HG02973 (cell line): ENCODE measurements around the gene COL23A1.
"Not testable (repeated sequence)": the region's sequence is repeated elsewhere in the genome, so short reads cannot be mapped to it uniquely, and the experiment has no call there.

Experiments
- ATAC-seq: cut with Tn5 transposase; IDR thresholded peaks from one replicate; pipeline ENCODE4 v1.9.1; 2021; ENCODE audit warnings: moderate library complexity; ENCODE audit not compliant: unreplicated experiment

COL23A1 gene

GRCh38 chr5:178511172-178511571, 79.0 kb downstream of the COL23A1 start:
- ATAC-seq = no peak

GRCh38 chr5:178509491-178510057, 80.6 kb downstream of the COL23A1 start:
- ATAC-seq = no peak

GRCh38 chr5:178507151-178507932, 82.9 kb downstream of the COL23A1 start:
- ATAC-seq = no peak

- no peak for ATAC-seq
These were observed 84.4 kb downstream of the COL23A1 start for GRCh38 chr5:178505639-178506407.

GRCh38 chr5:178504340-178504960, 85.7 kb downstream of the COL23A1 start:
- ATAC-seq = no peak

- no peak for ATAC-seq
These were observed 87.6 kb downstream of the COL23A1 start for GRCh38 chr5:178502401-178503100.

GRCh38 chr5:178499352-178499751, 90.8 kb downstream of the COL23A1 start:
- ATAC-seq = no peak

- ATAC-seq = no peak
These were observed 93.6 kb downstream of the COL23A1 start for GRCh38 chr5:178496642-178497041.

- no peak for ATAC-seq
These were observed 94.0 kb downstream of the COL23A1 start for GRCh38 chr5:178496214-178496613.

- no peak for ATAC-seq
These were observed 94.5 kb downstream of the COL23A1 start for GRCh38 chr5:178495706-178496105.

GRCh38 chr5:178492278-178492677, 97.9 kb downstream of the COL23A1 start:
- no peak for ATAC-seq

- no peak for ATAC-seq
These were observed 99.1 kb downstream of the COL23A1 start for GRCh38 chr5:178490935-178491652.

- ATAC-seq = no peak
These were observed 100.8 kb downstream of the COL23A1 start for GRCh38 chr5:178489271-178489976.

GRCh38 chr5:178488696-178489095, 101.5 kb downstream of the COL23A1 start:
- ATAC-seq = no peak

GRCh38 chr5:178487911-178488600, 102.1 kb downstream of the COL23A1 start:
- no peak for ATAC-seq

GRCh38 chr5:178486878-178487512, 103.2 kb downstream of the COL23A1 start:
- ATAC-seq = not testable (repeated sequence)

- ATAC-seq = no peak
These were observed 104.0 kb downstream of the COL23A1 start for GRCh38 chr5:178486239-178486641.

GRCh38 chr5:178483620-178484019, 106.6 kb downstream of the COL23A1 start:
- ATAC-seq = no peak
